Natural killer cell (primary cell): ENCODE measurements around the gene POU3F1. TPM values are rescaled to one million over a fixed set of nuclear protein-coding genes. Genes with fewer than 3 reads are reported as not detected.

Experiments used
- ATAC-seq, 3 donors: fragments of 150-1000 bp in 2 of 3; fragments of 200-7000 bp in 1 of 3; cut with Tn5 transposase; 1 replicate in 1 of 3; 2 replicates in 2 of 3; pipeline ENCODE4 v1.10.0; 2021; ENCODE audit warnings: mild to moderate bottlenecking in 2 of 3, moderate library complexity in 2 of 3
- DNase-seq, 2 donors: peaks; one replicate each; pipeline versions ENCODE4 v3.0.0 to v3.0.0-alpha.2; 2013 to 2021; ENCODE audit warnings: mixed read lengths in 1 of 2
- H3K27ac ChIP-seq: one replicate; pipeline ENCODE4 v1.5.1; 2013; ENCODE audit warnings: mild to moderate bottlenecking, low read length
- H3K27me3 ChIP-seq: one replicate; pipeline ENCODE4 v1.6.1; 2013; ENCODE audit warnings: low read length; ENCODE audit not compliant: control insufficient read depth, insufficient read depth
- H3K36me3 ChIP-seq: one replicate; pipeline ENCODE4 v1.6.1; 2013; ENCODE audit warnings: low read length; ENCODE audit not compliant: control insufficient read depth, insufficient read depth
- H3K4me1 ChIP-seq: one replicate; pipeline ENCODE4 v1.6.1; 2013; ENCODE audit warnings: low read length; ENCODE audit not compliant: control insufficient read depth, insufficient read depth
- H3K4me3 ChIP-seq: one replicate; pipeline ENCODE4 v1.5.1; 2013; ENCODE audit warnings: low read length
- H3K9me3 ChIP-seq: one replicate; pipeline ENCODE4 v1.6.1; 2013; ENCODE audit warnings: low read length; ENCODE audit not compliant: control insufficient read depth, insufficient read depth
- H3K27ac Mint-ChIP-seq, 2 donors: one replicate each; pipeline ENCODE4 v1.8.0; 2022; ENCODE audit warnings: mild to moderate bottlenecking in 2 of 2, mixed read lengths in 2 of 2, moderate library complexity in 1 of 2
- H3K27me3 Mint-ChIP-seq, 2 donors: one replicate each; pipeline ENCODE4 v1.8.0; 2022; ENCODE audit warnings: low read depth in 2 of 2, mixed read lengths in 2 of 2
- H3K36me3 Mint-ChIP-seq: one replicate; pipeline ENCODE4 v1.8.0; 2022; ENCODE audit warnings: mixed read lengths
- H3K4me1 Mint-ChIP-seq, 2 donors: one replicate each; pipeline ENCODE4 v1.8.0; 2022; ENCODE audit warnings: mixed read lengths in 2 of 2
- H3K4me3 Mint-ChIP-seq: one replicate; pipeline ENCODE4 v1.8.0; 2022; ENCODE audit warnings: mild to moderate bottlenecking, moderate library complexity, mixed read lengths
- H3K9me3 Mint-ChIP-seq, 2 donors: one replicate each; pipeline ENCODE4 v1.8.0; 2022; ENCODE audit warnings: mixed read lengths in 2 of 2
- WGBS: methylation state at CpG from one replicate; pipeline ENCODE4 v1.1.7; 2013; ENCODE audit warnings: missing lambda C conversion rate; ENCODE audit not compliant: insufficient coverage; 5-methylcytosine and 5-hydroxymethylcytosine counted together
- intact Hi-C: fragments of 100-400 bp; cut with micrococcal nuclease; formaldehyde crosslinking; loops from one replicate; pipeline ENCODE4 v1.14.2; 2022
- total RNA-seq, 4 donors: library from RNA; stranded (reverse); fragments of 120-200 nt in 1 of 4; gene quantifications; one replicate each; pipeline versions ENCODE4 v1.2.3 to v1.2.4, GENCODE V29; 2013 to 2022
- TF ChIP-seq, protein P1 (sequence below): fragments of 200-600 bp; IDR thresholded peaks from one replicate; pipeline ENCODE4 v1.8.0; 2022; ENCODE audit warnings: antibody characterized with exemption

POU3F1 gene
- total RNA-seq, 3 donors from 2014 or later (not counting 1 experiment from before 2014, with no cell fraction given): 0.12 to 0.15 TPM; not detected in 1

DNA sequence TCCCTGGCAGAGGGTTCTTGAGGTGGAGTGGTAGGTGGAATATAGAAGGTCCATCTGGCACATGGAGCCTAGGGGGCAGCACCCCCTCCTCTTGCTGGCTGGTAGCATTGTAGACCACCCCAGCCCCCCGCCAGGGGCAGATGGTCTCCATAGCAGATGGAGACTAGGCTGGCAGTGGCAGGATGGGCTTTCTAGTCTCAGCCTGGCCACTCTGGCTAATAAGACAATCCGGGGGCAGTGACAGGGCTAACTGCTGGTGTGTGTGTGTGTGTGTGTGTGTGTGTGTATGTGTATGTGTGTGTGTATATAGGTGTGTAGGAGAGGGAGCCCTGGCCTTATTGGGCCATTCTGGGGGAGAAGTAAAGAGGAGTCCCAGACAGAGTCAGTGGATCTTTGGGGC, 17.9 kb downstream of the POU3F1 start:
- Histone ChIP-seq H3K27me3 (no peaks in the 10 kb centered on the region), H3K4me3 (no peak overlapping the region), H3K4me1 (peaks cover 28% of the 10 kb centered on the region), H3K27ac (no peak overlapping the region), H3K9me3 (no peaks in the 10 kb centered on the region), H3K36me3 (peaks cover 26% of the 10 kb centered on the region)
- H3K27me3 Mint-ChIP-seq: no peaks in the 10 kb centered on the region
- H3K27ac Mint-ChIP-seq: peak overlapping the region; percentile 57 to 62
- intact Hi-C loops: no loop called here
- H3K4me3 Mint-ChIP-seq: no peak overlapping the region
- TF ChIP-seq, protein P1, sequence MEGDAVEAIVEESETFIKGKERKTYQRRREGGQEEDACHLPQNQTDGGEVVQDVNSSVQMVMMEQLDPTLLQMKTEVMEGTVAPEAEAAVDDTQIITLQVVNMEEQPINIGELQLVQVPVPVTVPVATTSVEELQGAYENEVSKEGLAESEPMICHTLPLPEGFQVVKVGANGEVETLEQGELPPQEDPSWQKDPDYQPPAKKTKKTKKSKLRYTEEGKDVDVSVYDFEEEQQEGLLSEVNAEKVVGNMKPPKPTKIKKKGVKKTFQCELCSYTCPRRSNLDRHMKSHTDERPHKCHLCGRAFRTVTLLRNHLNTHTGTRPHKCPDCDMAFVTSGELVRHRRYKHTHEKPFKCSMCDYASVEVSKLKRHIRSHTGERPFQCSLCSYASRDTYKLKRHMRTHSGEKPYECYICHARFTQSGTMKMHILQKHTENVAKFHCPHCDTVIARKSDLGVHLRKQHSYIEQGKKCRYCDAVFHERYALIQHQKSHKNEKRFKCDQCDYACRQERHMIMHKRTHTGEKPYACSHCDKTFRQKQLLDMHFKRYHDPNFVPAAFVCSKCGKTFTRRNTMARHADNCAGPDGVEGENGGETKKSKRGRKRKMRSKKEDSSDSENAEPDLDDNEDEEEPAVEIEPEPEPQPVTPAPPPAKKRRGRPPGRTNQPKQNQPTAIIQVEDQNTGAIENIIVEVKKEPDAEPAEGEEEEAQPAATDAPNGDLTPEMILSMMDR: no peak
- DNase-seq (no peak), ATAC-seq (no peak)
- peaks cover 17 to 49% of the 10 kb centered on the region in 2 donors for H3K4me1 Mint-ChIP-seq
- H3K9me3 Mint-ChIP-seq: no peaks in the 10 kb centered on the region
- H3K36me3 Mint-ChIP-seq: peaks cover 7% of the 10 kb centered on the region
- 84% methylated on average over 2 of the region's 2 CpGs for WGBS

GRCh38 chr1:38028105-38028591, 18.4 kb downstream of the POU3F1 start:
- Mint-ChIP-seq H3K27me3 (no peaks in the 10 kb centered on the region), H3K4me3 (no peak overlapping the region), H3K9me3 (no peaks in the 10 kb centered on the region), H3K4me1 (peaks cover 17 to 49% of the 10 kb centered on the region in 2 donors), H3K27ac (peak overlapping the region; percentile 57 to 62), H3K36me3 (peaks cover 7% of the 10 kb centered on the region)
- Histone ChIP-seq H3K27ac (no peak overlapping the region), H3K4me1 (peaks cover 28% of the 10 kb centered on the region), H3K4me3 (no peak overlapping the region), H3K36me3 (peaks cover 31% of the 10 kb centered on the region), H3K27me3 (no peaks in the 10 kb centered on the region), H3K9me3 (no peaks in the 10 kb centered on the region)
- TF ChIP-seq, protein P1: no peak
- intact Hi-C loops: no loop called here
- 25% methylated on average over 1 of the region's 3 CpGs for WGBS
- ATAC-seq: peak; percentile 25 to 40 (median 25)
- DNase-seq: peak in 1 of 2 donors; percentile 28

DNA sequence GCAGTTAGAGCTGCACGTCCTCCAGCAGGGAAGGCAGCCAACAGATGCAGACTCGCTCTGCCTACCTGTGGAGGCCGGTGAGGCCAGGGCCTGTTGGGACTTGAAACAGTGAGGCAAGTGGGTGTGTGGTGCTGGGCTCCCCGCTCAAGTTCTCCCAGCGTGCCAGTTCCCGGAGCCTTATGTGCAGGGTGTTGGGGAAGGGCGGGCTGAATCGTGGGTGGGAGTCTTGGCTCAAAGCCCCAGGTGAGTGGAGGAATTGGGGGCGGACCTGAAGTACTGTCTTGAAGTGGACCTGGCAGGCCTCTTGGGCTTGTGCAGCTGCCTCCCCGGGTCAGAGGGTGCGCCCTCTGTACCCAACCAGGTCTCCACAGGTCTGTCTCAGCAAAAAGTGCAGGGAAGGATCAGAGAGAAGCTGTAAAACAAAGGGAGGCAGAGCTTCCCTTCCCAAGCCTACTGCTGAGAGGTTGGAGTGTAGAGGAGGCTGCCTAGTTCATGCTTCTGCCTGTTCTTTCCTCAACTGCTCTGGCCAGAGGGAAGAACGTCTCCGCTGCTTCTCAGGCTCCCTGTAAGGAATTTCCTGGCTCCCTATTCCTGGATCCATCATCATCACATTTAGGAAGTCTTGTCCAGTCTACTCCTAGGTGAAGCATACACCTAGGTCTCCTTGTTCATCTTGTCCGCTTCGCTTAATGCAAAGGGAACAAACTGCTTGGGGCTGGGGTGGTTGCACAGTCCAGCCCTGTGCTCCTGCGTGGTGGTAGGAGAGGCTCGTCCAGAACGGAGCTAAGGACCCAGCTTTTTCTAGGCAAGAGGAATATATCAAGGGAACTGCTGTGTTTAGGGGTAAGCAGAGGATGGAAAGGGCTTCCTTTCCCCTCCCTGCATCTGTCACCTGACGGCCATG, 19.1 kb downstream of the POU3F1 start:
- peaks cover 38% of the 10 kb centered on the region for H3K36me3 ChIP-seq
- H3K9me3 ChIP-seq: no peaks in the 10 kb centered on the region
- Mint-ChIP-seq H3K36me3 (peaks cover 7% of the 10 kb centered on the region), H3K27me3 (no peaks in the 10 kb centered on the region), H3K4me3 (no peak overlapping the region), H3K9me3 (no peaks in the 10 kb centered on the region), H3K27ac (no peak overlapping the region), H3K4me1 (peaks cover 17 to 49% of the 10 kb centered on the region in 2 donors)
- H3K27ac ChIP-seq: no peak overlapping the region
- no peaks in the 10 kb centered on the region for H3K27me3 ChIP-seq
- no peak for ATAC-seq
- peaks cover 28% of the 10 kb centered on the region for H3K4me1 ChIP-seq
- no peak overlapping the region for H3K4me3 ChIP-seq
- intact Hi-C loops: no loop called here
- TF ChIP-seq, protein P1: no peak
- WGBS: 87% methylated on average over 19 of the region's 19 CpGs
- DNase-seq: no peak
